ENCODE results near the gene CSNK1G1. TPM values are rescaled to one million over a fixed set of nuclear protein-coding genes. Genes with fewer than 3 reads are reported as not detected.
"Not testable (repeated sequence)": the region's sequence is repeated elsewhere in the genome, so short reads cannot be mapped to it uniquely, and the experiment has no call there.

Gene CSNK1G1
- total RNA-seq, 1 donor from 2014 or later: 37.0 TPM

GRCh38 chr15:64224511-64224910, 131.5 kb downstream of the CSNK1G1 start:
- Histone ChIP-seq H3K79me2 (ENCODE audit: insufficient read depth, low read length) (peaks cover 30% of the 10 kb centered on the region), H3K9me3 (ENCODE audit: insufficient read depth, low read depth, low read length) (no peaks in the 10 kb centered on the region), H3K9ac (ENCODE audit: low read length) (no peak overlapping the region), H2AFZ (ENCODE audit: low read depth, low read length) (no peak overlapping the region), H3K4me2 (ENCODE audit: low read length) (no peak overlapping the region), H4K20me1 (ENCODE audit: insufficient read depth, low read length) (peaks cover 53% of the 10 kb centered on the region), H3K27ac (ENCODE audit: low read depth, low read length) (no peak overlapping the region), H3K4me1 (ENCODE audit: insufficient read depth, low read length) (no peaks in the 10 kb centered on the region), H3K27me3 (ENCODE audit: insufficient read depth, low read length) (no peaks in the 10 kb centered on the region), H3K4me3 (ENCODE audit: insufficient read depth, low read depth, low read length) (no peak overlapping the region), H3K36me3 (ENCODE audit: insufficient read depth, low read length) (no peaks in the 10 kb centered on the region)
- H3K27me3 Mint-ChIP-seq (ENCODE audit: low read depth, unreplicated experiment): no peaks in the 10 kb centered on the region
- peaks cover 6% of the 10 kb centered on the region for H3K36me3 Mint-ChIP-seq (ENCODE audit: low read depth, unreplicated experiment)
- FAIRE-seq (no peak), DNase-seq (ENCODE audit: low read depth) (peak; percentile 38)
- peak overlapping the region; percentile 4 for H3K4me3 Mint-ChIP-seq (ENCODE audit: unreplicated experiment)
- TF ChIP-seq, protein P1, sequence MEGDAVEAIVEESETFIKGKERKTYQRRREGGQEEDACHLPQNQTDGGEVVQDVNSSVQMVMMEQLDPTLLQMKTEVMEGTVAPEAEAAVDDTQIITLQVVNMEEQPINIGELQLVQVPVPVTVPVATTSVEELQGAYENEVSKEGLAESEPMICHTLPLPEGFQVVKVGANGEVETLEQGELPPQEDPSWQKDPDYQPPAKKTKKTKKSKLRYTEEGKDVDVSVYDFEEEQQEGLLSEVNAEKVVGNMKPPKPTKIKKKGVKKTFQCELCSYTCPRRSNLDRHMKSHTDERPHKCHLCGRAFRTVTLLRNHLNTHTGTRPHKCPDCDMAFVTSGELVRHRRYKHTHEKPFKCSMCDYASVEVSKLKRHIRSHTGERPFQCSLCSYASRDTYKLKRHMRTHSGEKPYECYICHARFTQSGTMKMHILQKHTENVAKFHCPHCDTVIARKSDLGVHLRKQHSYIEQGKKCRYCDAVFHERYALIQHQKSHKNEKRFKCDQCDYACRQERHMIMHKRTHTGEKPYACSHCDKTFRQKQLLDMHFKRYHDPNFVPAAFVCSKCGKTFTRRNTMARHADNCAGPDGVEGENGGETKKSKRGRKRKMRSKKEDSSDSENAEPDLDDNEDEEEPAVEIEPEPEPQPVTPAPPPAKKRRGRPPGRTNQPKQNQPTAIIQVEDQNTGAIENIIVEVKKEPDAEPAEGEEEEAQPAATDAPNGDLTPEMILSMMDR (IDR thresholded peaks at IDR 0.05; ENCODE audit: insufficient read depth, low read depth, low read length): no peak
- H3K27ac Mint-ChIP-seq (ENCODE audit: unreplicated experiment): peak overlapping the region; percentile 56
- no peaks in the 10 kb centered on the region for H3K9me3 Mint-ChIP-seq (ENCODE audit: unreplicated experiment)
- peaks cover 15% of the 10 kb centered on the region for H3K4me1 Mint-ChIP-seq (ENCODE audit: low read depth, unreplicated experiment)

DNA sequence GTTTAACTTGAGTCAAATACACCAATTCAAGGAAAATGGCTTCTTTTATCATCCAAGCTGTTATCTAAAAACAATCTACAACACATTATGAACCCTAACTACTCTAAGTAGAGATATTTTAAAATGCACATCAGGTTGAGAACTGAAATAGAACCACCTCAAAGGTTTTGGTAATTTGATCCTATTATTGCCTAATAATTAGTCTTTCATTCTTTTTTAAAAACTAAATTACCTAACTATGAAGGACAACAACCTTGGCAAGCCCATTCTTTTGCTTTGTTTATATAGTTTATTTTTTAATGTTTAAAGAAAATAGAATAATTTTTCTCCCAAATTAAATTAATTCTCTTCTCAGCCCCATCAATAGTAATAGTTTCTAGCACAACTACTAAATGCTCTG, 132.1 kb downstream of the CSNK1G1 start:
- Histone ChIP-seq H3K9me3 (ENCODE audit: insufficient read depth, low read depth, low read length) (no peaks in the 10 kb centered on the region), H4K20me1 (ENCODE audit: insufficient read depth, low read length) (peaks cover 48% of the 10 kb centered on the region), H3K27ac (ENCODE audit: low read depth, low read length) (no peak overlapping the region), H3K79me2 (ENCODE audit: insufficient read depth, low read length) (peaks cover 36% of the 10 kb centered on the region), H3K27me3 (ENCODE audit: insufficient read depth, low read length) (no peaks in the 10 kb centered on the region), H3K36me3 (ENCODE audit: insufficient read depth, low read length) (no peaks in the 10 kb centered on the region), H3K4me1 (ENCODE audit: insufficient read depth, low read length) (no peaks in the 10 kb centered on the region), H3K4me2 (ENCODE audit: low read length) (no peak overlapping the region), H3K9ac (ENCODE audit: low read length) (no peak overlapping the region), H2AFZ (ENCODE audit: low read depth, low read length) (no peak overlapping the region), H3K4me3 (ENCODE audit: insufficient read depth, low read depth, low read length) (no peak overlapping the region)
- H3K27ac Mint-ChIP-seq (ENCODE audit: unreplicated experiment): no peak overlapping the region
- H3K4me1 Mint-ChIP-seq (ENCODE audit: low read depth, unreplicated experiment): peaks cover 10% of the 10 kb centered on the region
- no peak for DNase-seq (ENCODE audit: low read depth)
- H3K27me3 Mint-ChIP-seq (ENCODE audit: low read depth, unreplicated experiment): no peaks in the 10 kb centered on the region
- no peak for FAIRE-seq
- no peaks in the 10 kb centered on the region for H3K9me3 Mint-ChIP-seq (ENCODE audit: unreplicated experiment)
- H3K36me3 Mint-ChIP-seq (ENCODE audit: low read depth, unreplicated experiment): peaks cover 6% of the 10 kb centered on the region
- TF ChIP-seq, protein P1 (IDR thresholded peaks at IDR 0.05; ENCODE audit: insufficient read depth, low read depth, low read length): no peak
- TF ChIP-seq EZH2 (IDR thresholded peaks at IDR 0.05; ENCODE audit: insufficient read depth, low read length): no peak
- H3K4me3 Mint-ChIP-seq (ENCODE audit: unreplicated experiment): no peak overlapping the region

DNA sequence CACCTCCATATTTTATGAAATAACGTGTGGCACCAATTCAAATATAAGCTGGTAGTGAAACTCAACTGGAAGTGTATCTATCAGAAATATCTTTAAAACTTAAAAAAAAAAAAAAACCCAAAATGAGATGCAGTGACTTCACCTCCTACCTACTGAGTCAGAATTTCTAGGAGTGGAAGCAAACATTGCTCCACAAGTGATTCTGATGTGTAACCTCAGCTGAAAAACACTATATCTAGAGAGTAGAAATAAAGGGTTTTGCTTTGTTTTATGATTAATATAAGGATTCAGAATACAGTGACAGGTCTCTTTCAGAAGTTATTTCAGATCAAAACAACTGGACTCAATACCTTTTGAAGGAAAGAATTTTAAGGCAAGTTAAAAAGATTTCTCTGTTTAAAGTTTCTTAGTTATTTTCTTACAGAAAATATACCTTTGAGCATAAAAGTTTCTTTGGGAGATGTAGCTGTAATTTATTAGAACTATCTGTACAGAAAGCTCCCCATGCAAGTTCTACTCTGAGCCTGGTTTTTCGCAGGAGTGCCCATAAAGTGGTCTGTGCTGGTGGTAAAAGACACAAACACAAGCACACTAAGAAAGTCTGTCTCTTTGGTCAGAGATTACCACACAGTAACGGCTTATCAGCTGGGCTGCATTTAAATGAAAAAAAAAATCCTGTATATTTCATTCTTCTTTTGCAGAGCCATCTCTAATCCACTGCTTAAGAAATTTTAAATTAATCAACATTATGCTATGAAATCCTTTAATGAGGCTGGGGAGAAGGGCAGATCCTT, 133.2 kb downstream of the CSNK1G1 start:
- Mint-ChIP-seq H3K4me3 (ENCODE audit: unreplicated experiment) (no peak overlapping the region), H3K36me3 (ENCODE audit: low read depth, unreplicated experiment) (peaks cover 4% of the 10 kb centered on the region), H3K9me3 (ENCODE audit: unreplicated experiment) (no peaks in the 10 kb centered on the region), H3K27ac (ENCODE audit: unreplicated experiment) (no peak overlapping the region), H3K4me1 (ENCODE audit: low read depth, unreplicated experiment) (peaks cover 10% of the 10 kb centered on the region), H3K27me3 (ENCODE audit: low read depth, unreplicated experiment) (no peaks in the 10 kb centered on the region)
- peaks cover 39% of the 10 kb centered on the region for H3K79me2 ChIP-seq (ENCODE audit: insufficient read depth, low read length)
- no peak overlapping the region for H3K9ac ChIP-seq (ENCODE audit: low read length)
- no peak for TF ChIP-seq EZH2 (IDR thresholded peaks at IDR 0.05; ENCODE audit: insufficient read depth, low read length)
- TF ChIP-seq, protein P1 (IDR thresholded peaks at IDR 0.05; ENCODE audit: insufficient read depth, low read depth, low read length): no peak
- H3K4me2 ChIP-seq (ENCODE audit: low read length): no peak overlapping the region
- no peak overlapping the region for H3K4me3 ChIP-seq (ENCODE audit: insufficient read depth, low read depth, low read length)
- no peaks in the 10 kb centered on the region for H3K27me3 ChIP-seq (ENCODE audit: insufficient read depth, low read length)
- H4K20me1 ChIP-seq (ENCODE audit: insufficient read depth, low read length): peaks cover 51% of the 10 kb centered on the region
- FAIRE-seq (no peak), DNase-seq (ENCODE audit: low read depth) (no peak)
- H3K36me3 ChIP-seq (ENCODE audit: insufficient read depth, low read length): no peaks in the 10 kb centered on the region
- H3K4me1 ChIP-seq (ENCODE audit: insufficient read depth, low read length): no peaks in the 10 kb centered on the region
- H2AFZ ChIP-seq (ENCODE audit: low read depth, low read length): no peak overlapping the region
- H3K27ac ChIP-seq (ENCODE audit: low read depth, low read length): no peak overlapping the region
- no peaks in the 10 kb centered on the region for H3K9me3 ChIP-seq (ENCODE audit: insufficient read depth, low read depth, low read length)

DNA sequence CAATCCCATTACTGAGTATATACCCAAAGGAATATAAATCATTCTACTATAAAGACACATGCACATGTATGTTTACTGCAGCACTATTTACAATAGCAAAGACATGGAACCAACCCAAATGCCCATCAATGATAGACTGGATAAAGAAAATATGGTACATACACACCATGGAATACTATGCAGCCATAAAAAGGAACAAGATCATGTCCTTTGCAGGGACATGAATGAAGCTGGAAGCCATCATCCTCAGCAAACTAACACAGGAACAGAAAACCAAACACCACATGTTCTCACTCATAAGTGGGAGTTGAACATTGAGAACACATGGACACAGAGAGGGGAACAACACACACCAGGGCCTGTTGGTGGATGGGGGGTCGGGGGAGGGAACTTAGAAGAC, 134.1 kb downstream of the CSNK1G1 start:
- FAIRE-seq; H2AFZ ChIP-seq (ENCODE audit: low read depth, low read length); H3K9ac ChIP-seq (ENCODE audit: low read length); H3K4me2 ChIP-seq (ENCODE audit: low read length); H3K27ac Mint-ChIP-seq (ENCODE audit: unreplicated experiment); H3K9me3 ChIP-seq (ENCODE audit: insufficient read depth, low read depth, low read length); H3K36me3 Mint-ChIP-seq (ENCODE audit: low read depth, unreplicated experiment); H3K9me3 Mint-ChIP-seq (ENCODE audit: unreplicated experiment); DNase-seq (ENCODE audit: low read depth); H3K36me3 ChIP-seq (ENCODE audit: insufficient read depth, low read length); H3K4me1 ChIP-seq (ENCODE audit: insufficient read depth, low read length); H3K27me3 ChIP-seq (ENCODE audit: insufficient read depth, low read length); H3K4me3 ChIP-seq (ENCODE audit: insufficient read depth, low read depth, low read length); H3K27me3 Mint-ChIP-seq (ENCODE audit: low read depth, unreplicated experiment); H3K4me3 Mint-ChIP-seq (ENCODE audit: unreplicated experiment); H3K27ac ChIP-seq (ENCODE audit: low read depth, low read length): not testable (repeated sequence)
- H4K20me1 ChIP-seq (ENCODE audit: insufficient read depth, low read length): peaks cover 56% of the 10 kb centered on the region
- H3K79me2 ChIP-seq (ENCODE audit: insufficient read depth, low read length): peaks cover 33% of the 10 kb centered on the region
- peaks cover 10% of the 10 kb centered on the region for H3K4me1 Mint-ChIP-seq (ENCODE audit: low read depth, unreplicated experiment)
